NCI-H226 (cell line): Measurements from ENCODE around the gene ALDH6A1.
"Not testable (repeated sequence)": the region's sequence is repeated elsewhere in the genome, so short reads cannot be mapped to it uniquely, and the experiment has no call there.

Source experiments
- DNase-seq: peaks from one replicate; pipeline ENCODE4 v3.0.0-alpha.2; 2015

The ALDH6A1 gene

DNA sequence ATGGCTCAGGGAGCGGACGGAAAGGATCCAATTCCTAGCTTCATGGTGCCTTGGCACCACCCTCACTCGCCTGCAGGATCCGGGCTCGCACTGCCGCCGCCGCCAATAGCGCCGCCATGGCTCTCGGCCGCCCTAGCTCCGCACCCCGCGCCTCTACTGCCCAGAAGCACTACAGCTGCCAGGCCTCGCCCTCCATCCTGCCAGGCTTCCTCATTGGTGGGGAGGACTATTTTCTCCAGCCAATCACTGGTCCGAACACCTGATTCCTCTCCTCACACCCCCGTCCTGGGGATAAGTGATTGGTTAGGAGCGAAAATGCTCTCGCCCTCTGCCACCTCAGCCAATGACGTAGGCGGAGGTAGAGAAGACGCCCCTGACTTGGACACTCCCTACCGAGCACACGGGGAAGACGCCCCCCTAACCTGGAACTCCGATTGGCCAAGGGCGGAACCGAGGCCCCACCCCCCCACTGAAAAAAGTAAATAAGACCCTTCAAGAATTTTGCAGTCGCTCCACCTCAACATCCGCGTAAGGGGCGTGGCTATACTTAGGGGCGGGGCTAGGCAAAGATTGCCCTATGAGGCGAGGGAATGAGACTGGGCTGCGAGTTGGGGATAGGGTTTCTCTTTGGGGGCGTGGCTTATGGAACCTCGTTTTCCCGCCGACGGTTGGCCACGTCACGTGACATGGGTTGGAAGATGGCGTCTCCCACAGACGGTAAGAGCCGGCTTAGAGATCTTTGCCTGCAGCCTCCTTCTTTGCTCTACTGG, at the start of gene ALDH6A1, which contains the start of gene LIN52:
Gene ALDH6A1, minus strand, starts transcription at position 177 of the 770 bp plus-strand sequence. Its CDS starts 59 bp downstream, at position 118.
Gene LIN52, plus strand, starts transcription at position 680 of the 770 bp plus-strand sequence. Its CDS starts 19 bp downstream, at position 699.
- peak; percentile 100 for DNase-seq

DNA sequence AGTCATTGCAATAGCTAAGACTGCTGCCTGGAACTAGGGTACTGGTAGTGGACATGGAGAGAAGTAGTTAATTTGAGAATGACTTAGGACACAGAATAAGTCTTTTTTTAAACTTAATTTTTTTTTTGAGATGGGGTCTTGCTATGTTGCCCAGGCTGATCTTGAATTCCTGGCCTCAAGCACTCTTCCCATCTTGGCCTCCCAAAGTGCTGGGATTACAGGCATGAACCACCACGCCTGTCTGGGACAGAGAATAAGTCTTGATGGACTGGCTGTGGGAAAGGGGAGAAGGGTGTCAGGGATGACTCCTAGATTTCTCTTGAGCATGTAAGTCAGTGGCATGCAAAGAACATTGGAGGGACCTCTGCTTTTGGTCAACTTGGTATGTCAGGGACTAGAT, 43.4 kb upstream of the ALDH6A1 start:
- DNase-seq, result no peak

DNA sequence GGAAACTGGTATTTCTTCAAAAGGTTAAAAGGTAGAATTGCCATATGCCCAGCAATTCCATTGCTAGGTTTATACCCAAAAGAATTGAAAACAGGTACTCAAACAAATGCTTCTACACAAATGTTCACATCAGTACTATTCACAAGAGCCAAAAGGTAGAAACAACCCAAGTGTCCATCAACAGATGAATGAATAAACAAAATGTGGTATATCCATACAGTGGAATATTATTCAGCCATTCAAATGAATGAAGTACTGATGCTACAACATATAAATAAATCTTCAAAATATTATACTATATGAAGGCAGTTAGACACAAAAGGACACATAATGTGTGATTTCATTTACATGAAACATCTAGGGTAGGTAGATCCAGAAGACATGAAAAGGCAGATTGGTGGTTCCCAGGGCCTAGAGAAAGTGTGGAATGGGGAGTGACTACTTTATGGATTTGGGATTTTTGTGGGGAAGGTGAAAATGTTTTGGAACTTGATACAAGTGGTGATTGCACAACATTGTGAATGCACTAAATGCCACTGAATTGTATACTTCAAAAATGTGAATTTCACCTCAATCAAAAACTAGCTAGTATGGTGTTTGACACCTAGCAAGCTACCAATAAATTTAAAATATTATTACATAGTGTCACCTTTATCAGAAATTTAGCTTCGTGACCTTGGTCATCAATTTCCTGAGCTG, 42.2 kb upstream of the ALDH6A1 start:
- no peak for DNase-seq

DNA sequence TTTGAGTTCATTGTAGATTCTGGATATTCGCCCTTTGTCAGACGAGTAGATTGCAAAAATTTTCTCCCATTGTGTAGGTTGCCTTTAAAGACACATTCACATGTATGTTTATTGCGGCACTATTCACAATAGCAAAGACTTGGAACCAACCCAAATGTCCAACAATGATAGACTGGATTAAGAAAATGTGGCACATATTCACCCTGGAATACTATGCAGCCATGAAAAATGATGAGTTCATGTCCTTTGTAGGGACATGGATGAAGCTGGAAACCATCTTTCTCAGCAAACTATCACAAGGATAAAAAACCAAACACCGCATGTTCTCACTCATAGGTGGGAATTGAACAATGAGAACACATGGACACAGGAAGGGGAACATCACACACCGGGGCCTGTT, 41.2 kb upstream of the ALDH6A1 start:
- DNase-seq, result not testable (repeated sequence)

DNA sequence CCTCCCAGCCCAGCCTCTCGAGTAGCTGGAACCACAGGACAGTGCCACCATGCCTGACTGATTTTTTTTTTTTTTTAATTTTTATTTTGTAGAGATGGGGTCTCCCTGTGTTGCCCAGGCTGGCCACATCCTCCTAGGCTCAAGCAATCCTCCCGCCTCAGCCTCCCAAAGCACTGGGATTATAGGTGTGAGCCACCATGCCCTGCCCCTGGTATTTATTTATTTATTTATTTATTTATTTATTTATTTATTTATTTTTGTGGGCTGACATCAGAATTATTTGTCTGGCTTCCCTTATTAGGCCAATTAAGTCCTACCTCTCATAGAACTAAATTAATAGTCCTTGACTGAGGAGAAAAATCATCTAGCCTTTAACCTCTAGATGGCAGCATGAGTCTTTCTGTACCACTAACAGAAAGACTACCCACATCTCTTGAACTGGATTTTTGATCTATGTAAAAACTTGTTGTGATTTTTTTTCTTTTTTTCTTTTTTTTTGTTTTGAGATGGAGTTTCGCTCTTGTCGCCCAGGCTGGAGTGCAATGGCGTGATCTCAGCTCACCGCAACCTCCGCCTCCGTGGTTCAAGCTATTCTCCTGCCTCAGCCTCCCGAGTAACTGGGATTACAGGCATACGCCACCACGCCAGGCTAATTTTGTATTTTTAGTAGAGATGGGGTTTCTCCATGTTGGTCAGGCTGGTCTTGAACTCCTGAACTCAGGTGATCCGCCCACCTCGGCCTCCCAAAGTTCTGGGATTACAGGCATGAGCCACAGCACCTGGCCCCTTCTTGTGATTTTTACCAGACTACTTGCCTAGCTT, 27.4 kb upstream of the ALDH6A1 start:
- not testable (repeated sequence) for DNase-seq

DNA sequence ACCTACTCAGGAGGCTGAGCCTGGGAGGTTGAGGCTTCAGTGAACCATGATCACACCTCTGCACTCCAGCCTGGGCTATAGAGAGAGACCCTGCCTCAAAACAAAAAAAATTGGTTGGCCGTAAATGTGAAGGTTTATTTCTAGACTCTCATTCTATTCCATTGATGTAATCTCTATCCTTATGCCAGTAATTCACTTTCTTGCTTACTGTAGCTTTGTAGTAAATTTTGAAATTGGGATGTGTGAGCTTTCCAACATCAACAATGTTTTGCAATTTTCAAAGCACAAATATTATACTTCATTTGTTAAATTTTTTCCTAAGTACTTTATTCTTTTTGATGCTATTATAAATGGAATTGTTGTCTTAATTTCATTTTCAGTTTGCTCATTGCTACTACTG, 25.1 kb upstream of the ALDH6A1 start:
- no peak for DNase-seq

DNA sequence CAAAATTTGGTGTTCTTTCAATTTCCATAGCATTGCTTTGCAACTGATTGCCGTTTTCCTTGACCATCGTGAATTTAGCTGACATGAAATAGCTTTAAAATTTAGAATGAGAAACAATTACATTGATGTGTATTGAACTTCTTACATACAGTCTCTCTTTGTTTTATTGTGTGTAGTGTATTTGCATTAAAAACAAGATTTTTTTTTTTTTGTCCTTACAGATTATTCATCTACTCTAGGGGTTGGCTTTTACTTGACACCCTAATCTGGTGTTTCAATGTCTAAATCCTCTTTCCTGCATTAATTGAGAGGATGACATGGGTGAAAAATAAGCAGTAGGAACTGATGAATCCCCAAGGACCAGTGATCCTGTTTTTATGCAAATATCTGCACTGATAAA, 21.1 kb upstream of the ALDH6A1 start:
- no peak for DNase-seq

DNA sequence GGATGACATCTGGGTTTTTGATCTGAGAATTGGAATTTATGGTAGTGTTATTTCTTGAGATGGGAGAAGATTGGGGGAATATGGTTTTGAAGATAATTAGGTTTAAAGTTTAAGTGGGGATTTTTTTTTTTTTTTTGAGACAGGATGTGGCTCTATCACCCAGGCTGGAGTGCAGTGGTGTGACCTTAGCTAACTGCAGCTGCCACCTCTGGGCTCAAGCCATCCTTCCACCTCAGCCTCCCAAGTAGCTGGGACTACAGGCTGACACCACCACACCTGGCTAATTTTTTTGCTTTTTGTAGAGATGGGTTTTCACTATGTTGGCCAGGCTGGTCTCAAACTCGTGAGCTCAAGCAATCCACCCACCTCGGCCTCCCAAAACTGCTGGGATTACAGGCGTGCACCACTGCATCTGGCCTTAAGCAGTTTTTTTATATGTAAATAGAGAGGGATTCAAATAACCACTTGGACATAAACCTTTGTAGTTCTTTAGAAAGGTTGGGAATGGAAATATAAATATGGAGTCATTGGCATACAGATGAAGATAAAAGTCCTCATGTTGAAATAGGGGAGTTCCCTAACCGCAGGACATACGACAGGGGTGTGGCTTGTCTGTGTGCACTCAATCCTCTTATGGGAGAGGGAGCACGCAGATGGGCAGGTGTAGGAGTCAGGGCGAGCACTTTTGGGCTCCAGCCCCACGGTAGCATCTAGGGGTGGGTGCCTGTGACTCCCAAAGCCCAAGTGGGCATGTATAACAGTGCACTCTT, 5.2 kb upstream of the ALDH6A1 start:
- DNase-seq, result no peak

DNA sequence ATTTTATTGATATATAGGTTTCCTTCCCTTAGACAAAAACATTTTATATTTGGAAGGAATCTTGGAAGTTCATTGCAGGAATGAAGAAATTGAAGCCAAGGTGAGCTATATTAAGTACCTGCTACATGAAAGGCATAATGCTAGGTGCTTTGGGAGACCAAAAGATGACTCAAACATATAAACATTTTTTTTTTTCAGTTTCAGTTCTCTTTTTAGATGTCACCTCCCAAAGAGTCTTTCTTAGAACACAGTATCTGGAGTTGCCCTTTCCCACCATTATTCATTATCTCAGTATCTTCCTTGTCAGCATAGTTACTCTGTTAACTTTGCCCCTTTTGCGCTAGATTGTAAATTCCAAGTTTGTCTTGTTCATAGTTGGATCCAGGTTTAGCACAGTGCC, 1.6 kb upstream of the ALDH6A1 start:
- no peak for DNase-seq

DNA sequence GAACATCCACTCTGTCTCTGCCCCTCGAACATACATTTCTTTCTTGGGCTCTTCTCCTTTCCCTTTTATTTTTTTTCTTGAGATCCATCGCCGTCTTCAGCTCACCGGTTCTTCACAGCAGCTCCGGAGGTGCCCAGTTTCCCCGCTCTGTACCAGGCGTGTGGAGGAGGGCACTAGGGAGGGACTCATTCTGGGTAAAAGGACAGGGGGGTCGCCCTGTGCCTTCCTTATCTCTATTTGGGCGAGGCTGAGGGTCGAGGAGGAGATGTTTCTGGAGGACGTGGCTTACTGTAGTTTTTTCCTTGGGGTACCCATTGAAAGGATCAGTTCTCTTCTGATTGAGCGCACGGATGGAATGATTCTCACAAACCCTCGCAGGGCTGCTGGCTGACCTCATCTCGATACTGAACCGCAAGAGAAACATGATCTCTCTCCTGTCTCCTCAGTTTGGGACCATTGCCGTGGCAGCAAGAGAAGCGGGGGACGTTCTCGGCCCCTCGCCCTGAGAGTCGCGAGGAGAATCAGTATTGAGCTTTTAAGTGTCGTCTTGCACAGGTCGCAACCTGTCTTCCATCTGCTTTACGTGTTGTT, 889 bp upstream of the ALDH6A1 start:
- DNase-seq, result peak; percentile 7

DNA sequence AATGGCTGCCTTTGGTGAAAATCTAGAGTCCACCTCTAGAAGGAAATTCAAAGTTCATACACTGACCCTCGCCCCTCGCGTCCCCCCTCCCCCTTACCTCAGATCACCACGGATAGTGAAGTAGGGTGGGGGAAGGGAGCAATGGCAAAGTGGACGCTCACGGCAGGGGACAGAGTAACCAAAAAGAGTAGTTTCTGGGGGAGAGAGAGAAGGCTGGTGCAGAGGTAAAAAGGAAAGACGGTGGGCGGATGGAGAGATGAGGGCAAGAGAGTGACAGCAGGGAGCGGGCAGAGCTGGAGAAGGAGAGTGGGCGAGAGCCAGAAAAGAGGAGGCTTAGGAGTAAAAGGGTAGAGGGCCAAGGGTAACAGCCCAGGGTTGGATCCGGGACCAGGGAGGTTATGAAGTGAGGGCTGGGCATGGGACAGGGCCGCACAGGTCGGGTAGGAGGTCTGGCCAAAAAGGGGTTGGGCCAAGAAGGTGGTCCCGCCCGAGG, 423 bp downstream of the ALDH6A1 start:
- no peak for DNase-seq

DNA sequence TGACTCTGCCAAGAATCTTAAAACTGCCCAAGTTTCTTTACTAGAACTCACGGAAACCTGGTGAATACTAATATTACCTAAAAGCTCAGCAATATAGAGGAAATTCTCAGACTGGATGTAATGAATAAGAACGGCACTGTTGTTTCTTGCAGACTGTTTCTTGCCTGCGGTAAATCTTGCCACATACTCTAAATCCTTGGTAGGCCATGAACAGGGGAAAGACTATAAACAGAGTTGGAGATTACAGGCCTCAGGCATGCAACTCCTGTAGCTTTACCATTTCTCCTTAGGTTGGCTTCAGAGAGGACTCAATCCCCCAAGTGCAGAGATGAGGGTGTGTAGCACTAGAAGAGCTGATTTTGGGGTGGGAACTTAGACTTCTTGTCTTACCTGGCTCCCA, 1.1 kb downstream of the ALDH6A1 start:
- DNase-seq, result no peak

DNA sequence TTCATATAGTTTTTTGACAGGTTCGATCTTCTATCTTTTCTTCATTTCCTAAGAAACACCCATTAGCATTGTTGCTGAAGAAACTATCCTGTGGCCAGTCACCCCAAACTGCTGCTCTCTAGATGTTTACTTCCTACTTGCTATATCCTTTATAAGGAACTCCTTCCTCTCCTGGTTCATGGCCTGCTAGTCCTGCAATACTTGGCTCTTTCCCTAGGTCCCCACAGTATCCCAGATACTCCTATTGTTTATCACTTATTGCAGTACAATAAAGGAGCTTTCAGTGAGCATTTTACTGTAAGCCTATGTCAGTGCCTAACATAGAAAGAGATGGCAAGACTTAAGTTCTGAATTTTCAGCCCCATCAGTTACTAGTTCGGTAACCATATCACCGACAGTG, 2.8 kb downstream of the ALDH6A1 start:
- no peak for DNase-seq

DNA sequence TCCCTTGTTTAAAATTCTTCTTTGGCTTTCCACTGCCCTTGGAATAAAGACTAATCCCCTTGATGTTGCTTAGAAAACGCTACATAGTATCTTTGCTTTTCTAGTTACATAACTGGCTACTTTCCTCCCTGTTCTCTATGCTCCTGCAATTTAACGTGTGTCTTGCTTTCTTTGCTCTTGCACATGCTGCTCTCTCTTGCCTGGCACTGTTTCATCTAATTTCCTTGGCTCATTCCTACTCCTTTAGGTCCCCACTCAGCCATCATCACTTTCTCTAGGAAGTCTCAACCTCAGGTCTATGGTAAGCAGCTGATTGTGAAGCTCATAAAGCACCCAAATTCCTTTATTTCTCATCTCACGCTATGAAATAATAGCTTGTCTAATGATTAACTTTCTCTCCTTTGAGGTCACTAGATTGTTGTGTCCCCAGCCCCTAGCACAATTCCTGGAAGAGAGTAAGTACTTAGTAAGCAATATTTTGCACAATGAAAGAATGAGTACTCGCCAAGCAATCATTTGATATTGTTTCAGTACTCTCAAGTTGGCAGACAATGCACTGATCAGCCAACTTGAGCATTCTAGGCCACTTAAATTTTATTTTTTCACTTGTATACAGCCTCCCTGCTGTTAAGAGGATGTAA, 3.3 kb downstream of the ALDH6A1 start:
- no peak for DNase-seq

DNA sequence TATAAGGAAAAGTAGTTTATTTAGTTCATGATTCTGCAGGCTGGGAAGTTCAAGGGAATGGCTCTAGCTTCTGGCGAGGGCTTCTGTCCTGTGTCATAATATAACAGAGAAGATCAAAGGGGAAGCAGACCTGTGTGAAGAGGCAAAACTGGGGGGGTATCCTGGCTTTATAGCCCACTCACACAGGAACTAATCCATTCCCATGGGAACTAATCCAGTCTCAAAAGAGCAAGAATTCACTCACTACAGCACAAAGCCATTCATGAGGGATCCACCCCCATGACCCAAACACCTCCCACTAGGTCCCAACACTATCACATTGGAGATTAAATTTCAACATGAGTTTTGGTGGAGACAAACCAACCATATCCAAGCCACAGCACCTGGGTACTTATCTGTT, 6.9 kb downstream of the ALDH6A1 start:
- no peak for DNase-seq

DNA sequence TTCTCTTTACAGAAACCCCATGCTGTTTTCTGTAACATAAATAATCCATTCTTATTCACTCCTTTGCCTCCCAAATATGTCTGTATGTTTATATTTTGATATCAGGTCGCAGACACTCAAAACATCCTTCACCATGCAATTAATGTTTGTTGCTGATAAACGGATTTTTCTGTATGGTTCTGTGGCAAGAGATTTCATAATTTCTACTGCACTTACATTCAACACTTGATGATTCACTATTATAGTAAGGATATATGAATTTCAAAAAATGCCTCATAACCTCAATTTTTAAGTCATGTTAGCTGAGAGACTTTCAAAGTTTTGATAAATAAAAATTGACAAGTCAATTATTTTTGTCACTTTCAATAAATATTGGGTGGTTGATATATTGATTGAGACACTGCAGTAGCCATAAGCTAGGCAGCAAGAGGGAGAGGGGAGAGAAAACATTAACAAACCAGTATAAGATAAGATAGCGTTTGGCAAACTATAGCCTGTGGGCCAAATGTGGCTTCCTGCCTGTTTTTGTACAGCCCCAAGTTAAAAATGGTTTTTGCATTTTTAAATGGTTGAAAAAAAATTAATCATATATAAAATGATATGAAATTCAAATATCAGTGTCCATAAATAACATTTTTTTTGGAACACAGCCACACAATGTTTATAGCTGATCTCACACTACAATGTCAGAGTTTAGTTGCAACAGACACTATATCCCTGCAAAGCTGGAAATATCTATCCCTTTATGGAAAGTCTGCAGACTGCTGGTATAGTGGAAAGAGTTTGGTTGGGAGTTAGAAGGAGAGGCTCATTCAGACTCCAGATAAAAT, 18.3 kb downstream of the ALDH6A1 start:
- DNase-seq, result peak; percentile 85

DNA sequence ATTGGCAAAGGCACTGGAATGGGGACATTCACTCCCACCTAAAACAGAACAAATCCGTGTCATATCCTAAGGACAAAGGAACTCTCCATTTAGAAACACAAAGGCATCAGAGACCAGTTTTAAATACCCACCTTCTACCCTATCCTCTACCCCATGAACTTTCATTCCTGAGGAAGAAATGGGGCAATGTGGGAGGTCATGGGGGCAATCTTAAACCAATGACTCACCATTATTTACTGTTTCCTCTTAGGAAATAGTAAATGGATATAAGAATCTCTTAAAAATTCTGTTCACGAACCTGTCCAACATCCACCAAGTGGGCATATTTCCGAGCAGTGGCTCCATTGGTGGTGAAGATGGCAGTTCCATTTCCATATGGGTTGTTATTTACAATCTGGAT, 19.4 kb downstream of the ALDH6A1 start:
- DNase-seq, result peak; percentile 38

DNA sequence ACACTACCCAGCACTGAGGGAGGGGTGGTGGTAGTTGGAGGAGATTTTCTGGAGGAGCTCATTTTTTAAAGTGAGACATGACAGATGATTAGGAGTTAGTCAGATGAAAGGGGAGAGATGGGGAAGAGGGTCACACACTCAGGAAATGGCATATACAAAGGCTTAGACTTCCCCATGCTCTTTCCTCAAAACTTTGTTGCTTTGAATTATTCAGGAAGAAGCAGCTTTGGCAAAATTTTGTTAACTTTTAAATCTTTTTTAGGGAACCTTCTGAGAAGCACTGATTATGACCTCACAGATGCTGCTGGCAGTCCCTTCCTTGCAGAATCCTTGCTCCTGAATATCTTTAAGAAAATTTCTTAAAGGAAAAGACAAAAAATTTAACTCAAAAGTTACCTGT, 19.8 kb downstream of the ALDH6A1 start:
- DNase-seq, result no peak

DNA sequence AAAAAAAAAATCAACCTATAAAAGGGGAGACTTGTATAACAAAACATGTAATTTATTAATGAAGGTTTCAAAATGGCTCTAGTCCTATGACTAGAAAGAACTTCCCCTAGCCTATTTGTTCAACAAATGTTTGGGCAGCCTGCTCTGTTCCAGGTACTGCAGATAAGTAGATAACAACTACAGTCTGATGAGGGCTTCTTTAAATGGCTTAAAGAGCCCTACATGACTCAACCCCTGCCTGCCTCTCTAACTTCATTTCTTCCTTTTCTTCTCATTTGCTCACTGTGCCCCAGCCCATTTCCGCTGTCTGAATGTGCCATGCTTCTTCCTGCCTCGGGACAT, 21.5 kb downstream of the ALDH6A1 start:
- DNase-seq, result peak; percentile 70

DNA sequence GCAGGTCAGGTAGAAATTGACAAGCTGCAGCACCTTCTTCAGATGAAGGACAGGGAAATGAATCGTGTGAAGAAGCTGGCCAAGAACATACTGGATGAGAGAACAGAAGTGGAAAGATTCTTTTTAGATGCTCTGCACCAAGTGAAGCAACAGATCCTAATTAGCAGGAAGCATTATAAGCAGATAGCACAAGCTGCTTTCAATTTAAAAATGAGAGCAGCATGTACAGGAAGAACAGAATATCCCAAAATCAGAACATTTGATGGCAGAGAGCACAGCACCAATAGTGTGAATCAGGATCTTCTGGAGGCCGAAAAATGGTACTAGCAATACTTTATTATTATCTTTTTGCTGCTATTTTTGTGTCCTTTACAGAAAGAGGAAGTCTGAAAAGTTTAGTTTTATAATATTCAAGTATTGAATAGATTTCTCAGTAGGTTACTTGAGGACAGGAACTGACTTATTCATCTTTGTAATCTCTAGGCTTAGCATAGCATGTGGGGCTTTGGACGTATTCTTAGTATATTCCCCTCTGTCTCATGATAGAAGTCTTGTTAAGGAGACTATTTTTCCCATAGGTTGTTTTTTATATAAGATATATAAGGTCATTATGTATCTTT, 34.3 kb downstream of the ALDH6A1 start:
- no peak for DNase-seq
